AG04449 (cell line): ENCODE results near the gene NCAPD2.
"Not testable (repeated sequence)": the region's sequence is repeated elsewhere in the genome, so short reads cannot be mapped to it uniquely, and the experiment has no call there.

Source experiments
- CTCF ChIA-PET: fragments of 350-600 bp; formaldehyde crosslinking; extraction: SDS; loops from one replicate; lab custom pipeline; 2021; ENCODE audit warnings: antibody characterized with exemption; lab: Yijun Ruan, JAX
- POLR2A ChIA-PET: fragments of 400-600, 350-600 bp; formaldehyde crosslinking; extraction: SDS; loops from one replicate; lab custom pipeline; 2020; ENCODE audit warnings: antibody characterized with exemption, inconsistent platforms; lab: Yijun Ruan, JAX
- DNase-seq: peaks from one replicate; pipeline ENCODE4 v3.0.0-alpha.2; 2010; ENCODE audit warnings: low read depth, low spot score
- H3K4me3 ChIP-seq: 2 replicates; pipeline ENCODE4 v1.5.1; 2011; ENCODE audit warnings: low read depth, mild to moderate bottlenecking, control low read depth, low read length
- TF ChIP-seq, protein P1 (sequence below): IDR thresholded peaks from one replicate; pipeline ENCODE4 v1.5.1; 2011; ENCODE audit warnings: mild to moderate bottlenecking, moderate library complexity, low read length, control low read depth, inconsistent platforms; ENCODE audit not compliant: insufficient read depth; ENCODE audit errors: missing control alignments

The NCAPD2 gene

DNA sequence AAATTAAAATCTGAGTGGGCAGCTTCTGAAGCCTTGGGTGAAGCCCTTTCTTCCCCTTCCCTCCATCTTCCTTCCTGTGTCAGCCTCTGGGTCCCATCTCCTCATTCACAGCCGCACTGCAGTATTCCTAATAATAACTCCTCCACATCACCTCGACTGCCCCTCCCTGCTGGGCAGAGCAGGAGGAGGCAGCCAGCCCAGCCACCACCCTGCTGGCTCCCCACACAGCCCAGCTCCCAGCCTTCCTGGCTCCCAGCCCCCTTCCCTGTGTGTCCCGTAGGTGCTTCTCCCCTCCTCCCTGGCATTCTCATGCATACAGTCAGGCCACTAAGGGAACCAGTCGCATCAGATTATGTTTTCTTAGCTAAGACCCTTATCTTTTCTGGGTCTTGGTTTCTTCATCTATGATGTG lies 58.2 kb downstream of the NCAPD2 start:
- CTCF ChIA-PET: interaction anchor here (1.3 to 16.9 kb wide), 11 partner anchors 10 to 273 kb away, joined by 4 to 235 read pairs (median 9); partner anchors contain the start of genes GAPDH, MLF2 and NOP2
- TF ChIP-seq, protein P1, sequence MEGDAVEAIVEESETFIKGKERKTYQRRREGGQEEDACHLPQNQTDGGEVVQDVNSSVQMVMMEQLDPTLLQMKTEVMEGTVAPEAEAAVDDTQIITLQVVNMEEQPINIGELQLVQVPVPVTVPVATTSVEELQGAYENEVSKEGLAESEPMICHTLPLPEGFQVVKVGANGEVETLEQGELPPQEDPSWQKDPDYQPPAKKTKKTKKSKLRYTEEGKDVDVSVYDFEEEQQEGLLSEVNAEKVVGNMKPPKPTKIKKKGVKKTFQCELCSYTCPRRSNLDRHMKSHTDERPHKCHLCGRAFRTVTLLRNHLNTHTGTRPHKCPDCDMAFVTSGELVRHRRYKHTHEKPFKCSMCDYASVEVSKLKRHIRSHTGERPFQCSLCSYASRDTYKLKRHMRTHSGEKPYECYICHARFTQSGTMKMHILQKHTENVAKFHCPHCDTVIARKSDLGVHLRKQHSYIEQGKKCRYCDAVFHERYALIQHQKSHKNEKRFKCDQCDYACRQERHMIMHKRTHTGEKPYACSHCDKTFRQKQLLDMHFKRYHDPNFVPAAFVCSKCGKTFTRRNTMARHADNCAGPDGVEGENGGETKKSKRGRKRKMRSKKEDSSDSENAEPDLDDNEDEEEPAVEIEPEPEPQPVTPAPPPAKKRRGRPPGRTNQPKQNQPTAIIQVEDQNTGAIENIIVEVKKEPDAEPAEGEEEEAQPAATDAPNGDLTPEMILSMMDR: no peak
- POLR2A ChIA-PET: interaction anchor here (0.7 to 10.4 kb wide), 6 partner anchors 14 to 137 kb away, joined by 3 to 359 read pairs (median 8); partner anchors contain the start of genes GAPDH, MRPL51, VAMP1 and ZNF384
- DNase-seq: no peak
- H3K4me3 ChIP-seq: peak overlapping the region; percentile 42

GRCh38 chr12:6553051-6553868 lies 59.4 kb downstream of the NCAPD2 start:
- TF ChIP-seq, protein P1: no peak
- ChIA-PET CTCF (interaction anchor here (0.7 to 16.9 kb wide), 16 partner anchors 9 to 283 kb away, joined by 3 to 235 read pairs (median 4); partner anchors contain the start of genes GAPDH, MRPL51 and NOP2), POLR2A (interaction anchor here (0.6 to 10.4 kb wide), 8 partner anchors 12 to 200 kb away, joined by 3 to 359 read pairs (median 6); partner anchors contain the start of genes GAPDH, MLF2, NOP2 and VAMP1)
- no peak for DNase-seq
- peak overlapping the region; percentile 32 for H3K4me3 ChIP-seq

DNA sequence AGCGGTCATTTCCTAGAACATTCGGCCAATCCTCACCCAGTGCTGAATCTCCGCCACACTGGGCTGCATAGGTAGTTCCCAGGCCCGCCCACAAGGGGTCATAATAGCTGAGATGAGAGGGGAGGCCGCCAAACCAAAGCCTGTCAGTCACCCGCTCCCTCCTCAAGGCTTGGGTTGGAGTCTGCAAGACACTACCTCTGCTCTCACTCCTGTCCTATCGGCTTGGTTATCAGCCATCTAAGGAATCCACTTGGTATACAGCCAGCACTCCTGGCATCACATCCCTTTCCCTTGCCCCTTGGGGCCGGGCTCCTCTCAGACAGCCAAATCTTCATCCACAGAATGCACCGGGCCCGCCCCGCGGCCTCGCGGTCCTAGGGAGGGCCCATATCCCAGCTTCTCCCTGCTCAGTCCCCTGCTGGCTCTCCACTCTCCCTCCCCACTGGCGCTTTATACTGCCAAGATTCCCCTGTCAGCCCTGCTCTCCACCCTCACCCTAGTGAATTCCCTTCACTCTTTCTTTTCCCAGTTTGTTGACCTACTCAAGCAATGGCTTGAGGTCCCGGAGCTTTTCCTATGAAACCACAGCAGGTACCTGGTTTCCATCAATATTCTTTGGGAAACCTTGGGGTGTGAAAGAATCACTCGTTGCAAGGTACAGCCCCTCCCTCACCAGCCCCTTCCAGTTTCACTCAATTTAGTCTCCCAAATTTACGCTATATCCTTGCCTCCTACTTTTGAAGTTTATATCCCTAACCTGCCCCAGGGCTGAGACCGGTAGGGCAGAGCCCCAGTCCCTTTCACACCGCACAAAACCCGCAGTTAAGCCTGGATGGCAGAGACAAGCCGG lies 60.5 kb downstream of the NCAPD2 start:
- peak overlapping the region; percentile 83 for H3K4me3 ChIP-seq
- no peak for DNase-seq
- POLR2A ChIA-PET: interaction anchor here (0.7 to 10.4 kb wide), 4 partner anchors 13 to 84 kb away, joined by 3 to 359 read pairs (median 5); partner anchors contain the start of genes GAPDH, NOP2 and VAMP1
- CTCF ChIA-PET: interaction anchor here (0.7 to 16.9 kb wide), 13 partner anchors 8 to 130 kb away, joined by 3 to 235 read pairs (median 5); partner anchors contain the start of genes GAPDH, MRPL51 and NOP2
- TF ChIP-seq, protein P1: peak; percentile 78

- POLR2A ChIA-PET: interaction anchor here (0.7 to 10.4 kb wide), 3 partner anchors 17 to 85 kb away, joined by 3 to 359 read pairs (median 7); partner anchors contain the start of genes GAPDH and VAMP1
- CTCF ChIA-PET: interaction anchor here (0.5 to 16.9 kb wide), 10 partner anchors 7 to 131 kb away, joined by 3 to 235 read pairs (median 7); partner anchors contain the start of genes GAPDH, NOP2 and TAPBPL
- TF ChIP-seq, protein P1: no peak
- peak overlapping the region; percentile 83 for H3K4me3 ChIP-seq
- DNase-seq: no peak
Measured at GRCh38 chr12:6555018-6555691, 61.3 kb downstream of the NCAPD2 start.

DNA sequence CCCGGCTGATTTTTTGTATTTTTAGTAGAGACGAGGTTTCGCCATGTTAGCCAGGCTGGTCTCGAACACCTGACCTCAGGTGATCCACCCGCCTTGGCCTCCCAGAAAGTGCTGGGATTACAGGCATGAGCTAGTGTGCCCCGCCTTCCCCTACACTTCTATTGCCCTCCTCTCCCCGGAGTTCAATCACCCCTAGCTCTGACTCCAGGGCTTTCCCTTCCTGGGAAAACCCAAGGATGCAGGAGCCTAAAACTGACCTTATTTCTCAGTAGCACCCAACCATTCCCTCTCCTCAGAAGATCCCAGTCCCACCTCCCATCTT lies 62.6 kb downstream of the NCAPD2 start:
- CTCF ChIA-PET: interaction anchor here (1.4 to 16.9 kb wide), 7 partner anchors 5 to 222 kb away, joined by 3 to 235 read pairs (median 28); partner anchors contain the start of genes GAPDH, IFFO1 and NOP2
- POLR2A ChIA-PET: interaction anchor here (2.8 kb wide), 1 partner anchor 17 kb away, joined by 15 read pairs; no protein-coding TSS in a partner anchor

GRCh38 chr12:6556857-6557256 lies 63.0 kb downstream of the NCAPD2 start:
- TF ChIP-seq, protein P1: no peak
- no peak for DNase-seq
- ChIA-PET POLR2A (interaction anchor here (1.0 to 2.8 kb wide), 2 partner anchors 11 to 18 kb away, joined by 3 to 15 read pairs; partner anchors contain the start of gene NOP2), CTCF (interaction anchor here (0.7 to 16.9 kb wide), 11 partner anchors 6 to 222 kb away, joined by 3 to 235 read pairs (median 3); partner anchors contain the start of genes GAPDH, IFFO1 and NOP2)
- no peak overlapping the region for H3K4me3 ChIP-seq

More for the DNA sequence above, 62.6 kb downstream of the NCAPD2 start:
- not testable (repeated sequence) for H3K4me3 ChIP-seq, DNase-seq
